ENCODE results near the gene STX18.
"Not testable (repeated sequence)": the region's sequence is repeated elsewhere in the genome, so short reads cannot be mapped to it uniquely, and the experiment has no call there.

Gene STX18

DNA sequence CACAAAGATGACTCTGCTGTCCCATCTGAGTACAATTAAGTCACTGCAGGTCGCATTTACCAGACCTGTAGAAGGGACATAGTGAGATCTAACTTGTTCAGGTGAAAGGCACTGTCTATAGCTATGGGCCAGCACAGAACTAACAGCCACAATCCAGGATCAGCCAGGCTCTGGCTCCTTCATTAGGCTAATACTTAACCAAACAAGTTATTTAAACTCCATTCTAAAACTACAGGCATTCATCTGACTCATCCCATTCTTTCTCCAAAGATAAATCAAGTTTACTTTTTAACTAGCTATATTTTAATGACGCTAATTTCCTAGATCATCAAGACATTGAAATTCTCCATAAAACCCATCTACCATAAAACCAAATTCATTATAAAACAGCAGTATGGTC lies 62.5 kb downstream of the STX18 start:
- DNase-seq (ENCODE audit: low read depth) = no peak

DNA sequence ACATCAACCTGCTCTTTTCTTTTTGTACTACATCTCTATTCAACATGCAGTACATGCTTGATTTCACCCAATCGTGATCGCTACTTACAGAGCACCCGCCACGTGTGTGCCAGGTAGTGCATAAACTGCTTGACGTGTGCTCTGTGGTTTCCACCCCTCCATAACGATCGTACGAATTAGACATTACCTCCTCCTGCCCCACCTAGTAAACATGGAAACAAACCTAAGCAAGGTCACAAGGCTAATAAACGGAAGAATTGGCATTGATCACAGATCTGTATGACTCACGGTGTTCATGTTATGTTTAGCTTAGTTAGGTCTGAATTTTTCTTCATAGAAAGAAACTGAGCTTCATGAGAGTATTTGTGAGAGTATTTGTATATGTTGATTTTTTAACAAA lies 64.1 kb downstream of the STX18 start:
- DNase-seq (ENCODE audit: low read depth) = no peak

DNA sequence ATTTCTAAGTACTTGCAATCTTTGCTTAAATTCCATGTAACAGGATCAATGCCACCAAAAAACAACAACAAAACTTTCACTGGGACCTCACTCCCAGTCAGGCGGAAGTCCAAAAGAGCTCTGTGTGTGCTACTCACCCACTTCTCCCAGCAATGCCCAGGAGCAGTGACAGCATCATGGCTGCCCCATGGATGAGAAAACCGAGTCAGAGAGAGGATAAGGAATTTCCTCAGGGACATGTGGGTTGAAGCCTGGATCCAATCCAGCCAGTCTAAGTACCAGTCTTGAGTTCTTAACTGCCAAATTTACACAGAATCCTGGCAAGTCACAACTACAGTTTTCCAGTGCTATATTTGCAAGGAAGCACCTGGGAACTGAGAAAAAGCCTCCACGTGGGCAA lies 64.5 kb downstream of the STX18 start:
- DNase-seq (ENCODE audit: low read depth) = no peak

DNA sequence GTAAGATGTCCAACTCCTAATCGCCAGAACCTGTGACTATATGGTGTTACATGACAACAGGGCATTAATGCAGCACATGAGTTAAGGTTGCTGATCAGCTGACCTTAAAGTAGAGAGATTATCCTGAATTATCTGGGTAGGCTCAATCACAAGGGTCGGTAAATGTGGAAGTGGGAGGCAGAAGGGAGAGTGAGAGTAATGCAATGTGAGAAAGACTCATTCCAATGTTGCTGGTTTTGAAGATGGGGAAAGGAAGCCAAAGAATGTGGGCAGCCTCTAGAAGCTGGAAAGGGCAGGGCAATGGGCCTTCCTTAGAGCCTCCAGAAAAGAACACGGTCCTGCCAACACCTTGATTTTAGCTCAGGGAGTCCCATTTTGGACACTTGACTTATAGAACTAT lies 67.4 kb downstream of the STX18 start:
- DNase-seq (ENCODE audit: low read depth) = no peak

DNA sequence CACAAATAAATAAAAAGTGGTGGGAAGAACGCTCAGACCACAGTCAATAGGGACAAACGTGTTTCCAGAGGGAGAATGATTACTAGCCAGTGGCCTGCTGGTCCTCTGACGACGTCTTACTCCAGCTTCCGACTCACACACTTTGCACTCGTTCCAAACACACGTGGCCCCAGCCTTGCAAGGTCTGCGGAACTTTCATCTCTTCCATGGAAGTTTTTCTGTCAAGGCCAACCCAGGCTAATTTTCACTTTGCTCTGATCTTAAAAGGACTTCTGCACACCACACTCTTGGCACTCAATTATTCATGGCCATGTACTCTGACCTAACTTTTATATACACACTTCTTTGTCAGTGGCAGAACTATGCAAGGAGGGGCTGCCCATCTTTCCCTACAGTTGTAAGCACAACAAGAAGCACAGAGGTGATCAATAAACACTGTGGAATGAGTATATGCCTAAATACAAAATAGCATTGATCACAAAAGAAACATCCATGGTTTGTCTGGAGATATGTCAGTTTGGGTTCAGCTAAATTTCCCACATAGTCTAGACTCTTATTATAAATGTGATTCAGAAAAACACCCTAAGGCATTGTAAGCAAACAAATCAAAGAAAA lies 69.4 kb downstream of the STX18 start:
- no peak for DNase-seq (ENCODE audit: low read depth)

DNA sequence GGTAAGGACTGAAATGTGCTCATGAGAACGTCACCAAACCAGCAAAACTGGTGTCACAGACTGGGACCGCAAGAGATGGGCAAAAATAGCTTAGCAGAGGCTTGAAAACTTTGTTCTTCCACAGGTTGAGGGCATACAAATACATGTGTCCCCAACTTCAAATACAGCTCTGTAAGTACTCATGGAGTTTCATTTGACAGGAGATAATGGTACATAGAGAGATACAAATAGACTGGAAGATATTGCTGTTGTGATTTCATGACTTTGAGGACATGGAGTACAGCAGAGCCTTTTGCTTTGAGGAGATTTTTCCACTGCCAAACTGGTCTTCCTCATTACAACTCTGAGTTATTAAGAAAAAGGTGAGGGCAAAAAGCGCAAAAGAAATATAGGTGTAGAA lies 70.7 kb downstream of the STX18 start:
- no peak for DNase-seq (ENCODE audit: low read depth)

DNA sequence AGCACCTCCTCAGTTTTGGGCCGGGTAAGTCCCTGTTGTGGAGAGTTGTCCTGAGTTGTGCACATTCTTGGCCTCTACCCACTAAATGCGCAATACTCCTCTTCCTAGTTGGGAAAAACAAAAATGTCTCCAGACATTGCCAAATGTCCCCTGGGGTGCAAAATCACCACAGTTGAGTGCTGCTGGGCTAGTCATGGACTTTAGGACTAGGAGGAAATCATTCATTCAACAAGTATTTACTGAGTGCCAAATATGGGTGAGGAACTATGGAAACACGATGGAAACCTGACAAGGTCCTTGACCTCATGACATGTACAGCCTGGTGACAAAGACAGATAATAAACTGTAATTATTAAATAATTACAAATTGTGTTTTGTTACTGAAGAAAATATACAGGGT lies 71.6 kb downstream of the STX18 start:
- DNase-seq (ENCODE audit: low read depth) = no peak

DNA sequence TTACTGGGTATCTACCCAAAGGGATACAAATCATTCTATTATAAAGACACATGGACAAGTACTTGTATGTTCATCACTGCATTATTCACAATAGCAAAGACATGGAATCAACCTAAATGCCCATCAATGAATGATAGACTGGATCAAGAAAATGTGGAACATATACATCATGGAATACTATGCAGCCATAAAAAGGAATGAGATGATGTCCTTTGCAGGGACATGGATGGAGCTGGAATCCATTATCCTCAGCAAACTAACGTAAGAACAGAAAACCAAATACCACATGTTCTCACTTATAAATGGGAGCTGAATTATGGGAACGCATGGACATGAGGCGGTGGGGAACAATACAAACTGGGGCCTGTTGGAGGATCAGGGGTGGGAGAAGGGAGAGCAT lies 76.6 kb downstream of the STX18 start:
- not testable (repeated sequence) for DNase-seq (ENCODE audit: low read depth)

DNA sequence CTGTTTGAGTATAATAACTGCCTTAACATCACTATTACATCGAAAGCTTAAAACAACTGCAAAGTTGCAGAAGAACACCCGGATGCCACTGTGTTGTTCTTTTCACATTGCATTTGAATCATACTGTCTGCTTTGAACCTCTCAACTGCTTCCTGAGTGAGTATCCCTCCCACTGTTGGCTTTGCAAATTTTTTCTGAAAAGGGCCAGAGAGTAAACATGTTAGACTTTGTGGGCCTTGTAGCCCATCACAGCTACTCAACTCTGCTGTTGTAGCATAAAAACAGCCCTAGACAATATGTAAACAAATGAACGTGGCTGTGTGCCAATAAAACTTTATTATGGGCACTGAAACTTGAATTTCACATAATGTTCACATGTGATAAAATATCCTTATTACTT lies 78.9 kb downstream of the STX18 start:
- no peak for DNase-seq (ENCODE audit: low read depth)

DNA sequence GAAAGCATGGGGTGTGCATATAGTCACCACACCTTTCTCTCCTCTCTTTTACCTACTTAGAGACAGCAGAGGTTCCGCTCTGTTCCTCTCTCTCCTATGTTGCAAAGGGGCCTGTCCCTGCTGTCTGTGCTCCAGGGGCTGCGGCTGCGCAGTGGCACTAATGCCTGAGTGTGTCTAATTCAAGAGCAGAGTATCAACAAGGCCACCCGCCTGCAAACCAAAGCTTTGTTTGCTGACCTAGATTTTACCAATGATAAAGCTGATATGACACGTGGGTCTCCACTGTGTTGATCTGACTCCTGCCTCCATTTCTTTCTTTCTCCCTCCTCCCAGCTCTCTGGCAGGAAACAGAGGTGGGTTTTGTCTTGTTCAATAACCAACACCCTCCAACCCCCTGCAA lies 80.0 kb downstream of the STX18 start:
- DNase-seq (ENCODE audit: low read depth) = no peak

DNA sequence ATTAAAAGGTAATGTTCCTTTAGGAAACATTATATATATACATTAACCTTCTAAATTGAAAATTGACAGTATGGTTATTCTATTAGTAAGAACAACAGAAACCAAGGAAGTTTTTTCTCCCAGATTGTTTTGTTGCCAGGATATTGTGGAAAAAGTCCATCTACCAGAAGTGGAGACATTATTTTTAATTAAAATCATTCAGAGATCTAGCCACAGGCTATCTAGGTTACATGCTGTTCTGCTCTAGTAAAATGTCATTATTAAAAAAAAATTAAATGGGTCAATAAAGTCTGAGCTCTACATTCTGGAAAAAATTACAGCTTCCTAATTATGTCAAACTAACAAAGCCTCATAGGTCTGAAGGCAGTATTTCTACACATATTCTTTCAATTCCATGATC lies 80.7 kb downstream of the STX18 start:
- DNase-seq (ENCODE audit: low read depth) = no peak

DNA sequence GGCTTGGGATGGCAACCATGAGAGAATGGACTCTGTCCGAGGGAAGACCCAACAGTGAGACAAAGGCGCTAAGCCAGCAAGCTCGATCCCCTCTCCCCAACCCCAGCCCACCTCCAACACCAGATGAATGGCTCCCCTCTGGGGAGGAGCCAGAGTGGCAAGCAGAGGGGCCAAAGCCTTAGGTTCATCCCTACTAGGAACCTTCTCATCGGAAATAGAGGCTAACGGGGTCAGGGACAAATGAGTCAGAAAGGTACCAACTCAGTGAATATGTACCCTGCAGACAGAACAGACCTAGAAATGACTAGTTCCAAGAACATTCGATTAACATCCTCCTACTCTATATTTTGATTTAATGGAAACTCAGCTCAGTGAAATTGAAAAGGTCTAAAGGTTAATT lies 81.1 kb downstream of the STX18 start:
- no peak for DNase-seq (ENCODE audit: low read depth)

DNA sequence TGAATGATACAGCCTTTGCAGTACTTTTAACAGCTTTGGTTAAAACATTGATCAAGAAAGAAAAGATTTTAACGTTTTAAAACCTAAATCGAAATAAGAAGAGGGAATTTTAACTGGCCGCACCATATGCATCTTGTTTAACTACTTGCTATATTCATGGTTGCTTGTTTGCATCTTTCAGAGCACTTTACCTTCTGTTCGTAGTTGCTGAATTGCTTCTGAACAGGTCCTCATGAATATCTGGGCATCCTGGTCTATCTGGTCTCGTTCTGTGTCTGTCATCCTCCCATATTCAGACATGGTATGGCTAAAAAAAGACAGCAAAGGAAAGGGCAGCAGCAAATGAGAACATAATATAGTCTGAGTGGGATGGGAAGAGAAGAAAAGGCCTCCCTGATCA lies 82.7 kb downstream of the STX18 start:
- DNase-seq (ENCODE audit: low read depth) = no peak

DNA sequence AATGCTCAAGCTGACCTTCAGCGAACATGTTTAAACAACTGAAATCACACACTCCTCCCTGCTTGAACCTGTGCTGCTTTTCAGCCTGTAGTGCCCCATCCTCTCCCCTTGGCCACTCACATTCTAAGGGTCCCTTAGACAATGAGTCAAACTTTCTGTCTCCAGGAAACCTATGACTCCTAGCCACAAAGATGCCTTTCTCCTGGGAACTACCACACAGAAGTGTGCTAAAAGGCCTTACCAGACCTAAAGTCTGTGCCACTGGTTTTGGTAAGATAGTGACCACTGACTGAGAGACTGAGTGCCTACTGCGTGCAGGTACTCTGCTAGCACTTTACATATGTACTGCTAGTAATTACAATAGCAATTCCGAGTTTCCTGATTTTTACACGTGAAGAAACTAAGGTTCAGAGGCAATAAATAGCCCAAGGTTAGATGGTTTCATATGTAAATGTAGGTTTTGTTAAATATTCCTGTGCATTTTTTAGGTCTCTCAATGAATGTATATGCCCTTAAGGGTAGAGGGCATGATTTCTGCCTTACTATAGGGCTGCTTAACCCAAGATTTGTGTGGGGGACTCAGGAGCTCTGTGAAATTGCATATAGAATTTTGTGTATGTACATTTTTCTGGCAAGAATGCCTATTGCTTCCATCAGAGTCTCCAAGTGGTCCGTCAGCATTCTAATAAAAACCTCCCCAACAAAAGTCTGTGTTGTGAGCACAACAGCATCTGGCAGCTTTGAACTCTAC lies 83.9 kb downstream of the STX18 start:
- DNase-seq (ENCODE audit: low read depth) = no peak

DNA sequence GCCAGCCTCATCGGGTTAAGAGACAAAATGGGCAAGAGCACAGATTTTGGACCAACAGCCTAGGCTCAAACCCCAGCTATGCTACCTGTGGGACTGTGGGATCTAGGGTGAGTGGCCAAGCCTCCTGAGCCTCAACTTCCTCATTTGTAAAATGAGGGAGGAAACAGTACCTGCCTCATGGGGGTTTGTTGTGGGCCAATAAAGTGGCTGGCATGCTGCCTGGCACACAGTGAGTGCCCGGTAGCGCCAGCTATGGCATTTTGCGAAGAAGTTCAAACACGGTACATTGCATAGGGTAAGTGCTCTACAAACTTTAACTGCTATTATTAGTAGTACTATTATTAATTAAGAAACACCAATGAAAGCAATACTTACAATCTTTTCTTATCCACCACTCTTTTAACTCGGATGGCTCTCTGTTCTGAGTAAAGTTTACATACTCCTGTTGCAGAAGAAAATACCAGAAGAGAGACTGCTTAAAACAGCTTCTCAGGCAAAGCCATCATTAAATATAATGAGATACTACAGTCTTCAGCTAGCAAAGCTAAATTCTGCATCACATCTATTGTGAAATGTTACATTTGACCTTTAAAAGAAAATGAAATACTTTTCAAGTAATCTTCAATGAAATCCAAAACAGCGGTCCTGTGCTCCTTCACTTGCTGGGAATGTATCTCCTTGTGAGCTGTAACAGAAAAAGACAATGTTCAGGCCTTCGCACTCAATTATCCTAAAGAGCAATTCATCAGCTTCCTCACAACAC lies 84.9 kb downstream of the STX18 start:
- no peak for DNase-seq (ENCODE audit: low read depth)

DNA sequence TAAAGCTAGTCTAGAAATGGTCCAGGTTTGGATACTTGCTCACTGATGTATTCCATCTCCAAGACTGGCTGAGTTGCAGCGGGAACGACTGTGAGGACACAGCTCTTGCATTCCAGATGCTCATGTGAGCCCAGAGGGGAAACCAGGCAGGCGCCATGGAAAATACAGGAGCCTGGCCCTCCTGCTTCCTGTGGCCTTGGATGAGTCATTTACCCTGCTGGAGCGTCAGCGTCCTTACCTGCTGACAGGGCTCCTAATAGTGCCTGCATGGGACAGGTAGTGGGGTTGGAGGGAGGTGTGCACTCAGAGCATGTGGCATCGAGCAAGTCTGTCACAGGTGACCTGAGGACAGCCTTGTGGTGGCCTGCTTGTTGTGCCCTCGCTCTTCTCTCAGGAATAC lies 85.5 kb downstream of the STX18 start:
- no peak for DNase-seq (ENCODE audit: low read depth)

DNA sequence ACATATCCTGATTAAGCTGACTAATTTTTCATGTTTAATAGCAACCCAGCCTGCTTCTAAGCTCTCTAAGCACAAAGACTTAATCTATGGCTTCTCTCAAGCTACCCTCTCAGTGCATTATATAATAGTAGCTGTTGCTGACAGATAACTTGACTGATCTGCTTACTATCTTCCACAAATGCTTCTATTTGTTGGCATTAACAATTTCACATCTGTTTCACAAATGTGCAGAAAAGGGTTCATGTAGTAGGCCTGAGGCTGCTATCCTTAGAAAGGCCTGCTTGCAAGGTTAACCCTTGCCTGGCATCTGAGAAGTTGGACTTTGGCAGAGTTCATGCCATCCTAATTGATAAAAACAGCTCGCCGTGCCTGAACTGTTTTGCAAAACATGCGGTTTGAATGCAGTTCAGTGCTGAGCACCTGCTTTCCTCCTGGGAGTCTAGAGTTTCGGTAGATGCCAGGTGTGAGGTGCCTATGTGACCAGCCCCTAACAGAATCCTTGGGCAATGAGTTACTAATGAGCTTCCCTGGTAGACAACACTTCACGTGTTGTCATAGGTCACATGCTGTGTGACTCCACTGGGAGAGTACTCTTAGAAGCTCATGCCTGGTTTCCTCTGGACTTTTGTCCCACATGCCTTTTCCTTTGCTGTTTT lies 86.5 kb downstream of the STX18 start:
- DNase-seq (ENCODE audit: low read depth) = no peak

DNA sequence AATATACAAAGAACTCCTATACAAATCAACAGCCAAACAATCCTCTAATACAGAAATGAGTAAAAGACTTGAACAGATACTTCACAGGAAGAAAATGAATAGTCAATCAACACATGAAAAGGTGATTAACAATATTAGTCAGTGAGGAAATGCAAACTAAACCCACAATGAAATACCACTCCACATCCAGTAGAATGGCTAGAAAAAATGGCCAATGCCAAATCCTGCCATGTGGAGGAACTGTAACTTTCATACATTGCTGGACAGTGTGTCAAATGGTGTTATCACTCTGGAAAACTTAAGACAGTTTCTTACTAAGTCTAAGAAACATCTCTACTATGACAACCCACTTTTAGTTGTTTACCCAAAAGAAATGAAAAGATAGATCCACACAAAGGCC lies 95.4 kb downstream of the STX18 start:
- DNase-seq (ENCODE audit: low read depth) = no peak

DNA sequence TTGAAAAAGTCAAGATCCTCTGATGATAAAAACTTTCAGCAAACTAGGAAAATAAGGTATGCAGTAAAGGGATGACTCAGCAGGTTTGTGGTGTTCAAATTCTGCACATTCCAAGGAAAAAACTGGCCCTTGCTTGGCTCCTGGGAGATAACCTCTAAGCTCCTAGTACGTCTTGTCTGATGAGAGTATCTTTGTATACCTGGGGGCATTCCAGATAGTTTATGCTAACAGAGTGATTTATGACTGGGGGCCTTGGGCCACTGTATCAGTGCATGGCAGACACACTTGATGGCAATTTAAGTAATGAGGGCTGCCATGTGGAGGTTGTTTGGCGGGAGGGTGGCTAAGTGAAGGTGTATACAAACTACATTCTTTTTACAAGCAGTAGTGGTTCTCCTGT lies 98.0 kb downstream of the STX18 start:
- peak; percentile 22 for DNase-seq (ENCODE audit: low read depth)

DNA sequence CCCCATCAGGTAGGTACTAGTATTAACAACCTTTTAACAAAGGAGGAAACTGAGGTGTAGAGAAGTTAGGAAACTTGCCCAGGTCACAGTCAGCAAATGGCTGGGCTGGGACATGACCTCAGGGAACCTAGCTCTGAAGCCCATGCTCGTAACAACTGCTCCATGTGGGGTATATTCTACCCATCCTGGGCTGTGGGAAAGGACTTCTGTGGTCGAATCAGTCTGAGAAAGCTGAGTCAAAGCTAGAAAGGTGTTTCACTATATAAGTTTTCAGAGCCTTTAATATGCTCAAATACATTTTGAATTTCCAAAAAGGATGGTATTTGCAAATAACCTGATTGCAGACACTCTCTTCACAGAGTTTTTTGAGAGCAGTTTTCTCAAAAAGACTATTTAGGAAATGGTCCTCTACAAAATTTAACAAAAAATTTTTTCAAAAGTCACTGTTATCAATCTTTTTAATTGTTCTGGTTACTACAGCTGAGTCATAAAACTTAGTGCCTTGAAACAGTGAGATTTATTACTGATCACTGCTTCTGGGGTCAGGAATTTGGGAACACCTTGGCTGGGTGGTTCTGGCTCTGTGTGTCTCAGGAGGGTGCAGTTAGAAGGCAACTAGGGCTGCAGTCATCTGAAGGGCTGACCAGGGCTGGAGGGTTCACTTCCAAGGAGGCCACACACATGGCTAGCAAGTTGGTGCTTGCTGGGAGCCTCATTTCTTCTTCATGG lies 101.4 kb downstream of the STX18 start:
- no peak for DNase-seq (ENCODE audit: low read depth)

DNA sequence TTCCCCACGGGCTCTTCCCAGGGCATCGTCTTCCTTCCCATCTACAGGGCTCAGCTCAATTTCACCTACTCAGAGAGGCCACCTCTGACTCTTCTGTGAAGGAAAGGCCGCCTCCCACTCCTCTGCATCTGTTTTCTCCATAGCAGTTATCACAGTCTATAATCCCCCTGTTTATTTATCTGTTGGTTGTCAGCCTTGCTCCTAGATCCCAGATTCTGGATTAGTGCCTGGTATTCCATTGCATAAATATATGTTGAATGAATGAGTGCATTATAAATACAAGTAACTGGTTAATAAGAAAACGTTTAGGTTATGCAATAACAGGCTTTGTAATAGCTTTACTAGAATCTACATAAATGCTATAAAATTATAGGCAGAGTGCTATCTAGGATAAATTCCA lies 102.1 kb downstream of the STX18 start:
- no peak for DNase-seq (ENCODE audit: low read depth)

DNA sequence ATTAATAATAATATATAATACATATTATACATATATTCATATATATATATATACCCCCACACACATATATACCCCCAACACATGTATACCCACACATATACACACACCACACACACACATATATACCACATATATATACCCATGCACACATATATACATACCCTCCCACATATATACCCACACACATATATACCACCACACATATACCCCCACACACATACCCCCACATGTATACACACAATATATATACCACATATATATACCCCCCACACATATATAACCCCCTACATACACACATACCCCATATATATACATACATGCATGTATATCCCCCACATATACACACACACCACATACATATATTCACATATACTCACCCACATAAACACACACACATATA lies 103.0 kb downstream of the STX18 start:
- no peak for DNase-seq (ENCODE audit: low read depth)

Data from HS-27A (cell line).